ENCODE results near the gene HIC2.
"Not testable (repeated sequence)": the region's sequence is repeated elsewhere in the genome, so short reads cannot be mapped to it uniquely, and the experiment has no call there.

Gene HIC2

DNA sequence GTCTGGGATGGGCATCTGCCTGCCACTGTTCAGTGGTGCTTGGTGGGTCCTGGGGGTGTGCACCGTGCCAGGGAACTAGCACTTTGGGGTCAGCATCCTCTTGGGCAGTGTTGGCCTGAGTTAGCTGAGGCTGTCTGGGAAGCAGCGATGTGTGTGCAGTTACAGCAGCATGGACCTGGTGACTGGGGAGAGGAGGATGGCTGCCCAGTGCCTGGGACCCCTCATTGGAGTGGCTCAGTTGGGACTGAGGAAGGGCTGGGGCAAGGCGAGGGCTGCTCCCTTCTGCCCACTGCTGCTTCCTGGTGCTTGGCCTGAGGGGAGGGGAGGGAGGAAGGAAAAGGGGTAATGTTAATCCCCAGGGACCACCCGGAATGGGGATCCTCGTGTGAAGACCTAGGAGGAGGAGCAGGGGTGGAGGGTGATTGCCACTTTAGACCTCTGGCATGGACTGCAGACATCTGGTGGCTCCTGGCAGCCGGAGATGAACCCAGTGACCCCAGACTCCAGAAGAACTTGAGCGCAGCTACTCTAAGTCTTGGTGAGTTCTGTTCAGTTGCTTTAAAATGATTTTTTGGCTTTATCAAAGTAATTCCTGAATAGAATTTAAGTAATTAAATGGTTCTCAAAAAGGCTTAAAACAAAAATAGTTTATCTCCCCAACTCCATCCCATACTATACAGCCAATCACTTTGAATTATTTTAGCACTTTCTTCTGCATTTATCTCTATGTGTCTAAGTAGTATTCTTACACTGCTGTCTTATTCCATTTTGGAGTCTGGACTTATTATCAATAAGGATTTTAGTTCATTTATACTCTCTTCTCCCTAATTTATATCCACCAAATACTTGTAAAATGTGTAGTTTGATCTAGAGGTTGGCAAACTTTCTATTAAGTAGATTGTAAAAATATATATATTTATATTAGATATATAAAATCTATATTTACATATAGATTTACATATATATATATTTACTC is 34.7 kb downstream of the HIC2 start:
- DNase-seq, result no peak

GRCh38 chr22:21452666-21453065 is 35.5 kb downstream of the HIC2 start:
- not testable (repeated sequence) for DNase-seq

GRCh38 chr22:21454998-21455333 is 37.8 kb downstream of the HIC2 start:
- DNase-seq, result not testable (repeated sequence)

DNA sequence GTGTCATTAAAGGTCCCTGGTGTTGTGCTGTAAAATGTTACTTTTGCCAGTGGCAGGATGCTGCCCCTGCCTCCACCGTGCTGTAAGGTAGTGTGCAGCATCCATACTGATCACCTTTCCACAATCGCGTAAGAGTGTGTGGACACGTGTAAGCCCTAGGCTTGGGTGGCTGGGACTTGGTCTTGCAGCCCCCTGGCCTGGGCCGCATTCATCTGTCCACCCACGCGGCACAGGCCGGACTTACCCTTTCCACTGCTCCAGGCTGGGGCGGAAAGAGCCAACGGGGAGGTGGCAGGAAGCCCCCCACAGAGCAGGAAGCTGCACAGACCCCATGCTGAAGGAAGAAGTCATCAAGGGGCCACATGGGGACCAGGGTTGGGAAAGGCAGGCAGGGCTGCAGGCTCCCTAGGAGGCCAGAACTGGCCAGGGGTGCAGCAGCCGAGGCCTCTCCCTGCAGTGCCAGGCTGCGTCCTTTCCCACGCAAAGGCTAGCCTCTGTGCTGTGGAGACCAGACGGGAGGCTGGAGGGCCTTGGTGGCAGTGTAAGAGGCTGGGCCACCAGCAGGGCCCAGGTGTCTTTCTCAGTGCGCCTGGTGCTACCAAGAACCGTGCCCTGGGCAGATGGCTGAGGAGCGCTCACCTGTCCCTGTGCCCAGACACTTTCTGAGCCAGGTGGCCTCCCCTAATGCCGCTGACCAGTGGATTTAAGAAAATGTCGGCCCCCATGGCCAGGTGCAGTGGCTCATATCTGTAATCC is 38.3 kb downstream of the HIC2 start:
- no peak for DNase-seq

GRCh38 chr22:21457023-21457787 is 40.0 kb downstream of the HIC2 start:
- no peak for DNase-seq

DNA sequence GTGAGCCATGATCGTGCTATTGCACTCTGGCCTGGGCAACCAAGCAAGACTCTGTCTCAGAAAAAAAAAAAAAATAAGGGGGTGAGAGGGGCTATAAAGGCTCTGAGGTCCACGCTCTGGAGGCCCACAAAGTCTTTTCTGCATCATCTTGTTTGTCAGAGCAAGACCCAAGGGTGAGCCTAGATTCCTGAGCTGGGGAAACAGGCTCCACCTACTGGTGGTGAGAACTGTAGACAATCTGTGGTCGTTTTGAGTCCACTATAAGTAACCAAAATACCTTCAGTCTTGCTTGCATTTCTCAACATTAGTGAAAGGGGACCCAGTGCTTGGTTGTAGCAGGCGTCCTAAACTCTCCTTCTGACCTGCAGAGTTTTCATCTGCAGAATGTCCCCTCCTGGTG is 45.5 kb downstream of the HIC2 start:
- not testable (repeated sequence) for DNase-seq

GRCh38 chr22:21467337-21468193 is 50.4 kb downstream of the HIC2 start, which contains the start of gene TMEM191C:
Gene TMEM191C (plus strand): TSS chr22:21467387. CDS start chr22:21467460, 73 bp downstream.
- not testable (repeated sequence) for DNase-seq

GRCh38 chr22:21468194-21469096 is 51.3 kb downstream of the HIC2 start:
- DNase-seq, result not testable (repeated sequence)

DNA sequence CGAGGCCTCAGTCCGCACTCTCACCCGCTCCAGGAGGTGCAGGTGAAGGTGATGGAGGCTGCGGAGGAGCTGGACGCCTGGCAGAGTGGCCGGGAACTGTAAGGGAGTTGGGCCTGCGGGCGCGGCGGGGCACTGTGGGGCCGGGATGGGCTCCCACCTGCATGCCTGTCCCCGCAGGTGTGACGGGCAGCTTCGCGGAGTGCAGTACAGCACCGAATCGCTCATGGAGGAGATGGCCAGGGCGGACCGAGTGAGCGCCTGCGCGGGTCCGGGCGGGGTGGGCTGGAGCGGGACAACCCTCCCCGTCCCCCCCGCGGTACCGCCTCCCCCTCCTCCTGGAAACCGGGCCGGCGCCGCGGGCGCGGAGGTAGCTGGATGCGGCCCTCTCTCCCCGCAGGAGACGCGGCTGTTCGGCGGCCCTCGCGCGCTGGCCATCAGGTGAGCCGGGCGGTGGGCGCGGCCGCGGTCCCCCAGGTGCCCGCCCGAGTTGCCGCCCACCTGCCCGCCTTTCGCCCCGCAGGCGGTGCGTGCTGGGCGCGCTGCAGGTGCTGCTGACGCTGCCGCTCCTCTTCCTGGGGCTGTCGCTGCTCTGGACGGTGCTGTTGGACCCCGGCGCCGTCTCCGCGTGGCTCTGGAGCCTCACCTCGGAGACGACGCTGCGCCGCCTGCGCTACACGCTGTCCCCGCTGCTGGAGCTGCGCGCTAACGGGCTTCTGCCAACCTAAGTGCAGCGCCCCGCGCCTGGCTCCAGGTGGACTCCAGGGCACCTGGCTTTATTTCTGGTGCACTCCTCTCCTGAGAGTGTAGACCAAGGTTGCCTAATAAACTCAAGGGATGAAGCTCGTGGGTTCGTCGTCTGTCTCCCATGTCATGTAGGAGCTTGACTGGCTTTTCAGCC is 52.2 kb downstream of the HIC2 start:
- DNase-seq, result not testable (repeated sequence)

- not testable (repeated sequence) for DNase-seq
Measured at GRCh38 chr22:21472984-21473383, 55.8 kb downstream of the HIC2 start.

DNA sequence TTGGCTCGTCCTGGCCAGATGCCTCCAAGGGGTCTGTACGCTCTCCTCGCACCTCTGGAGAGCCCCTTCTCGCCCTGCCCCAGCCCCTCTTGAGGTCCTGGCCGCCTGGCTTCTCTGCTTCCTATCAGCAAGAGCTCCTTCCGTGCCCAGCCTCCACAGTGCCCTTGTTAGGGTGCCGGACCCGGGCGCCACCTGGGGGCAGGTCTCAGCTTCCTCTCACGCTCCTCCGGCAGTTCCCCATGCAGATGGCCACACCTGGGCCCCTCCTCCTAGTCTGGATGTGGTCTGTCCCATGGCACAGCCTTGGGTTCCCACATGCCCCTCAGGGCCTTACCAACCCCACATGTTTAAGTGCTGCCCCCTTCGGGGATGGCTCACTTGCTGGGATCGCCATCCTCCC is 56.5 kb downstream of the HIC2 start:
- DNase-seq, result not testable (repeated sequence)

GRCh38 chr22:21484039-21484438 is 66.9 kb downstream of the HIC2 start:
- not testable (repeated sequence) for DNase-seq

DNA sequence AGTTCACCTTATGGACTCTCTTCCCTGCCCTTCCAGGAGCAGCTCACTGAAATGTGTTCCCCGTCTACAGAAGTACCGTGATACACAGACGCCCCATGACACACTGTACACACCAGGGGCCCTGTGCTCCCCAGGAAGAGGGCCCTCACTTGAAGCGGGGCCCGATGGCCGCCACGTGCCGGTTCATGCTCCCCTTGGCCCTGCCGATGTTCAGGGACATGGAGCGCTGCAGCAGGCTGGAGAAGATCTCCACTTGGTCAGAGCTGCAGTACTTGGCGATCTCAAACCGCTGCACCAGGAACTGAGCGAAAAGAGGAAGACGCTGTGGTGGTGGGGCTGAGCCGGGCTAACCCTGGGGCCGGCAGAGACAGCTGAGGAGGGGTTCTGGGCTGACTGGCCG is 70.6 kb downstream of the HIC2 start:
- DNase-seq, result not testable (repeated sequence)

DNA sequence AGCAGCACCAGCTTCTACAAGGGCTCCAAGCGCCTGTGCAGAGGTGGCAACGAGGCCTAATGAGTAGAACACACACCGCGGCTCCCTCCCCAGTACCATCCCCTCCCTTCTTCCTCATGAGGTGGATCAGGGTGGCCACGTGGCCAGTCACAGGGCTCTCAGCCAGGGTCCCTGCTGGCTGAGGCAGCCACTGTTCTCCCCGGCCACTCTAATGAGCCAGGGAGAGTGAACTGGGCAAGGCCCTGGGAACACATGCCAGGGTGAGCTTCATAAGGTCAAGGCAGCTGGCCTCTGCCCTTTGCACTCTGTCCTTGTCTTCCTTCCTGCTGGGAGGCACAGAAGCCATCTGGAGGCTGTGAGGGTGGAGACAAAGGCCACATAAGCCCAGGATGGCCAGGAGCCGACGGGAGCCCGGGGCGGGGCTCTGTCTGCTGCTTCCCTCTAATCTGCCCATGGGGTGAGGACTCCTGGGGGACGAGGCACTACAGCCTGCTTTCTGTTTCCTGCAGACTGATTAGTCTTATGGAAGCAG is 72.0 kb downstream of the HIC2 start:
- DNase-seq, result not testable (repeated sequence)

DNA sequence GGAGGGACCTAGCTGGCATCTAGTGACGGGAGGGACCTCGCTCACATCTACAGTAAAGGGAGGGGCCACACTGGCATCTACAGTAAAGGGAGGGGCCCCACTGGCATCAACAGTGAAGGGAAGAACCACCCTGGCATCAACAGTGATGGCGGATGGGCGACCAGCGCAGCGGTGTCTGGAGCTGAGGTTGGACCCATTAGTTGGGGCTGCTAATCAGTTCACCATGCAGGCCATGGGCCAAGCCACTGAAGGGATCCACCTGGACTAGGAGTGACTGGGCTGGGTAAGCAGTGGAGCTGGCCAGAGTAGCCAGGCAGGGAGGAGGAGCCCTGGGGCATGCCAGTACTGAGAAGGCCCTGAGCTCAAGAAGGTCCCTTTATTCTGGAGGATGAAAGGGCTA is 73.4 kb downstream of the HIC2 start:
- DNase-seq, result not testable (repeated sequence)

DNA sequence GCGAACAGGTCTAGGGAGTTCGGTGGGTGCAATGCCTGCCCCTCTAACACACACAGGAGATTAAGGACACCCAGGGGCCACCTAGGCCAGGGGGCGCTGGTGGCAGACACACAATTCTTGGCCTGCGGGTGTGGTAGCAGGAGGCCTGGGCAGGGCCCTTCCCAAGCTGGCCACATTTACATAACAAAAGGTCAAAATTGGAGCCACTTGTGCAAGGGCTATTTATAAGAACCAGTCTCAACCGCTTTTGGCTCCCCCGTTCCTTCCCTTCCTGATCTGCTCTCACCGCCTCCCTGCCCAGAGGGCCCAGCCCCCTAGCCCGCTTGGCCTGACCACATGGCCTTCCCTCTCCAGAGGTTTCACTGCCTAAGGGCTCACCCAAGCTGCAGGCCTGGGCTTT is 75.1 kb downstream of the HIC2 start:
- not testable (repeated sequence) for DNase-seq

GRCh38 chr22:21493789-21494782 is 76.9 kb downstream of the HIC2 start:
- not testable (repeated sequence) for DNase-seq

GRCh38 chr22:21497984-21498383 is 80.8 kb downstream of the HIC2 start:
- DNase-seq, result not testable (repeated sequence)
